Karpas-422 (cell line): ENCODE results near the gene ANKHD1. TPM values are rescaled to one million over a fixed set of nuclear protein-coding genes. Genes with fewer than 3 reads are reported as not detected.
"Not testable (repeated sequence)": the region's sequence is repeated elsewhere in the genome, so short reads cannot be mapped to it uniquely, and the experiment has no call there.

Experiments
- DNase-seq: peaks from one replicate; pipeline ENCODE4 v3.0.0-alpha.2; 2015
- H2AFZ ChIP-seq: fragments of 200-600 bp; sonication (generic); 2 replicates; pipeline ENCODE4 v1.6.1; 2014; ENCODE audit warnings: antibody characterized with exemption, low read length, mixed read lengths
- H3K27ac ChIP-seq: fragments of 200-600 bp; sonication (generic); 2 replicates; pipeline ENCODE4 v1.5.1; 2014; ENCODE audit warnings: mild to moderate bottlenecking, low read length, moderate library complexity
- H3K27me3 ChIP-seq: fragments of 200-600 bp; sonication (generic); 2 replicates; pipeline ENCODE4 v1.6.1; 2014; ENCODE audit warnings: low read length, mixed read lengths
- H3K36me3 ChIP-seq: fragments of 200-600 bp; sonication (generic); 2 replicates; pipeline ENCODE4 v1.6.1; 2014; ENCODE audit warnings: low read length, mixed read lengths; ENCODE audit not compliant: insufficient read depth
- H3K4me1 ChIP-seq: fragments of 200-600 bp; sonication (generic); 2 replicates; pipeline ENCODE4 v1.6.1; 2014; ENCODE audit warnings: mild to moderate bottlenecking, low read length, mixed read lengths
- H3K4me2 ChIP-seq: fragments of 200-600 bp; sonication (generic); 2 replicates; pipeline ENCODE4 v1.6.1; 2014; ENCODE audit warnings: low read length, low read depth, mild to moderate bottlenecking; ENCODE audit not compliant: poor library complexity, severe bottlenecking
- H3K4me3 ChIP-seq: fragments of 200-600 bp; sonication (generic); 2 replicates; pipeline ENCODE4 v1.5.1; 2014; ENCODE audit warnings: mild to moderate bottlenecking, antibody characterized with exemption, low read length, mixed read lengths
- H3K79me2 ChIP-seq: fragments of 200-600 bp; sonication (generic); 2 replicates; pipeline ENCODE4 v1.6.1; 2014; ENCODE audit warnings: mild to moderate bottlenecking, low read length, mixed read lengths
- H3K9ac ChIP-seq: fragments of 200-600 bp; sonication (generic); 2 replicates; pipeline ENCODE4 v1.6.0; 2014; ENCODE audit warnings: low read length
- H3K9me2 ChIP-seq: fragments of 200-600 bp; sonication (generic), shearing (Covaris generic); replicated peaks from 2 replicates; pipeline ENCODE4 v1.6.0; 2014; ENCODE audit warnings: mild to moderate bottlenecking, low read length, moderate library complexity; ENCODE audit not compliant: insufficient read depth
- H3K9me3 ChIP-seq: fragments of 300-700, 200-600 bp; sonication (generic); 2 replicates; pipeline ENCODE4 v1.6.1; 2014; ENCODE audit warnings: low read length, mixed read lengths
- H4K20me1 ChIP-seq: fragments of 200-600 bp; sonication (generic); 2 replicates; pipeline ENCODE4 v1.6.1; 2014; ENCODE audit warnings: mild to moderate bottlenecking, antibody characterized with exemption, low read length, low read depth; ENCODE audit not compliant: insufficient read depth
- total RNA-seq: library from RNA; depleted of rRNA; stranded (reverse); fragments of >200 nt; shearing (Covaris generic); gene quantifications from 2 replicates; pipeline ENCODE4 v1.2.3, GENCODE V29; 2014; ENCODE audit warnings: low replicate concordance

ANKHD1 gene
- total RNA-seq, 1 experiment from 2014 or later = 110 TPM

- Histone ChIP-seq H2AFZ (no peak overlapping the region), H3K27ac (no peak overlapping the region), H3K4me1 (peaks cover 5% of the 10 kb centered on the region), H3K9me2 (no peaks in the 10 kb centered on the region), H3K4me3 (no peak overlapping the region), H3K9me3 (no peaks in the 10 kb centered on the region), H3K9ac (no peak overlapping the region), H3K27me3 (no peaks in the 10 kb centered on the region), H4K20me1 (peaks cover 12% of the 10 kb centered on the region), H3K36me3 (peaks cover 18% of the 10 kb centered on the region), H3K4me2 (no peak overlapping the region), H3K79me2 (peaks cover 81% of the 10 kb centered on the region)
- DNase-seq = no peak
Observed at GRCh38 chr5:140423609-140424008, 22.0 kb downstream of the ANKHD1 start.

GRCh38 chr5:140424135-140424534 lies 22.5 kb downstream of the ANKHD1 start:
- peaks cover 77% of the 10 kb centered on the region for H3K79me2 ChIP-seq
- H3K27ac ChIP-seq = no peak overlapping the region
- peaks cover 18% of the 10 kb centered on the region for H3K36me3 ChIP-seq

GRCh38 chr5:140427726-140428125 lies 26.1 kb downstream of the ANKHD1 start:
- Histone ChIP-seq H4K20me1 (peaks cover 14% of the 10 kb centered on the region), H3K79me2 (peaks cover 78% of the 10 kb centered on the region)
- not testable (repeated sequence) for H3K27ac ChIP-seq, H3K36me3 ChIP-seq, H3K4me1 ChIP-seq, H3K4me2 ChIP-seq, H2AFZ ChIP-seq, H3K9me2 ChIP-seq, H3K9me3 ChIP-seq, H3K9ac ChIP-seq, H3K27me3 ChIP-seq, DNase-seq, H3K4me3 ChIP-seq

More at GRCh38 chr5:140424135-140424534, 22.5 kb downstream of the ANKHD1 start:
- H3K4me3 ChIP-seq = no peak overlapping the region
- H4K20me1 ChIP-seq = peaks cover 12% of the 10 kb centered on the region
- H3K4me1 ChIP-seq = no peaks in the 10 kb centered on the region; the same call in 1 of the 2 replicates
- no peak overlapping the region for H3K4me2 ChIP-seq
- H3K27me3 ChIP-seq = no peaks in the 10 kb centered on the region
- no peaks in the 10 kb centered on the region for H3K9me3 ChIP-seq
- no peak overlapping the region for H3K9ac ChIP-seq
- H3K9me2 ChIP-seq = no peaks in the 10 kb centered on the region
- no peak for DNase-seq
- H2AFZ ChIP-seq = no peak overlapping the region

- no peak for DNase-seq
- no peaks in the 10 kb centered on the region for H3K9me2 ChIP-seq
- no peaks in the 10 kb centered on the region for H3K4me1 ChIP-seq
- H3K27me3 ChIP-seq = no peaks in the 10 kb centered on the region
- H3K27ac ChIP-seq = no peak overlapping the region
- peaks cover 78% of the 10 kb centered on the region for H3K79me2 ChIP-seq
- H4K20me1 ChIP-seq = peaks cover 14% of the 10 kb centered on the region
- no peak overlapping the region for H3K4me2 ChIP-seq
- H2AFZ ChIP-seq = no peak overlapping the region
- no peak overlapping the region for H3K9ac ChIP-seq
- H3K9me3 ChIP-seq = no peaks in the 10 kb centered on the region
- no peak overlapping the region for H3K4me3 ChIP-seq
- peaks cover 9% of the 10 kb centered on the region for H3K36me3 ChIP-seq
Observed at GRCh38 chr5:140429724-140430123, 28.1 kb downstream of the ANKHD1 start.

- H3K27ac ChIP-seq = no peak overlapping the region
- peaks cover 18% of the 10 kb centered on the region for H3K36me3 ChIP-seq
- H3K4me3 ChIP-seq = no peak overlapping the region
- H3K9me3 ChIP-seq = no peaks in the 10 kb centered on the region
- no peak overlapping the region for H3K9ac ChIP-seq
- H3K9me2 ChIP-seq = no peaks in the 10 kb centered on the region
- peaks cover 83% of the 10 kb centered on the region for H3K79me2 ChIP-seq
- no peaks in the 10 kb centered on the region for H3K27me3 ChIP-seq
- H2AFZ ChIP-seq = no peak overlapping the region
- no peaks in the 10 kb centered on the region for H3K4me1 ChIP-seq
- H3K4me2 ChIP-seq = no peak overlapping the region
- no peak for DNase-seq
- peaks cover 5% of the 10 kb centered on the region; the same call in 1 of the 2 replicates for H4K20me1 ChIP-seq
Observed at GRCh38 chr5:140432212-140432611, 30.6 kb downstream of the ANKHD1 start.

GRCh38 chr5:140432916-140433315 lies 31.3 kb downstream of the ANKHD1 start:
- Histone ChIP-seq H3K79me2 (peaks cover 88% of the 10 kb centered on the region), H4K20me1 (peaks cover 5% of the 10 kb centered on the region; the same call in 1 of the 2 replicates), H3K4me1 (no peaks in the 10 kb centered on the region), H2AFZ (no peak overlapping the region), H3K4me2 (no peak overlapping the region), H3K27me3 (no peaks in the 10 kb centered on the region), H3K9me3 (no peaks in the 10 kb centered on the region), H3K9ac (no peak overlapping the region), H3K36me3 (peaks cover 22% of the 10 kb centered on the region), H3K27ac (no peak overlapping the region), H3K9me2 (no peaks in the 10 kb centered on the region), H3K4me3 (no peak overlapping the region)
- DNase-seq = no peak

- H3K9me3 ChIP-seq, H4K20me1 ChIP-seq, H3K4me1 ChIP-seq, H3K27ac ChIP-seq, H3K9me2 ChIP-seq, DNase-seq, H3K9ac ChIP-seq, H2AFZ ChIP-seq, H3K27me3 ChIP-seq, H3K4me2 ChIP-seq, H3K4me3 ChIP-seq: not testable (repeated sequence)
- H3K36me3 ChIP-seq = peaks cover 32% of the 10 kb centered on the region
- H3K79me2 ChIP-seq = peaks cover 34% of the 10 kb centered on the region
Observed at GRCh38 chr5:140457368-140457767, 55.7 kb downstream of the ANKHD1 start.

- Histone ChIP-seq H3K9me3 (no peaks in the 10 kb centered on the region), H3K9ac (no peak overlapping the region), H3K4me1 (no peaks in the 10 kb centered on the region), H3K4me3 (no peak overlapping the region), H2AFZ (no peak overlapping the region), H3K79me2 (peaks cover 70% of the 10 kb centered on the region), H3K36me3 (peaks cover 32% of the 10 kb centered on the region), H3K27me3 (no peaks in the 10 kb centered on the region), H3K27ac (no peak overlapping the region), H3K4me2 (no peak overlapping the region), H3K9me2 (no peaks in the 10 kb centered on the region), H4K20me1 (no peaks in the 10 kb centered on the region)
- DNase-seq = no peak
Observed at GRCh38 chr5:140466981-140467742, 65.5 kb downstream of the ANKHD1 start.
